Astrocyte of the cerebellum (primary cell): ENCODE data around the gene NSUN7.

ENCODE experiments used
- DNase-seq: peaks from one replicate; pipeline ENCODE4 v3.0.0-alpha.2; 2011; ENCODE audit warnings: low read depth
- H3K4me3 ChIP-seq: 2 replicates; pipeline ENCODE4 v1.5.1; 2011; ENCODE audit warnings: mild to moderate bottlenecking, low read depth, low read length, moderate library complexity
- in situ Hi-C: cut with HindIII; loops from 2 replicates; pipeline ENCODE4 v1.10.0; 2017; ENCODE audit warnings: low sequenced_read_pairs
- TF ChIP-seq, protein P1 (sequence below): IDR thresholded peaks from 2 replicates; pipeline ENCODE4 v1.5.1; 2012; ENCODE audit warnings: low read length, low read depth, moderate library complexity, mild to moderate bottlenecking; ENCODE audit errors: missing control alignments

NSUN7 gene

GRCh38 chr4:40745285-40745984, 4.3 kb upstream of the NSUN7 start:
- in situ Hi-C loops: no loop called here
- no peak for DNase-seq
- TF ChIP-seq, protein P1, sequence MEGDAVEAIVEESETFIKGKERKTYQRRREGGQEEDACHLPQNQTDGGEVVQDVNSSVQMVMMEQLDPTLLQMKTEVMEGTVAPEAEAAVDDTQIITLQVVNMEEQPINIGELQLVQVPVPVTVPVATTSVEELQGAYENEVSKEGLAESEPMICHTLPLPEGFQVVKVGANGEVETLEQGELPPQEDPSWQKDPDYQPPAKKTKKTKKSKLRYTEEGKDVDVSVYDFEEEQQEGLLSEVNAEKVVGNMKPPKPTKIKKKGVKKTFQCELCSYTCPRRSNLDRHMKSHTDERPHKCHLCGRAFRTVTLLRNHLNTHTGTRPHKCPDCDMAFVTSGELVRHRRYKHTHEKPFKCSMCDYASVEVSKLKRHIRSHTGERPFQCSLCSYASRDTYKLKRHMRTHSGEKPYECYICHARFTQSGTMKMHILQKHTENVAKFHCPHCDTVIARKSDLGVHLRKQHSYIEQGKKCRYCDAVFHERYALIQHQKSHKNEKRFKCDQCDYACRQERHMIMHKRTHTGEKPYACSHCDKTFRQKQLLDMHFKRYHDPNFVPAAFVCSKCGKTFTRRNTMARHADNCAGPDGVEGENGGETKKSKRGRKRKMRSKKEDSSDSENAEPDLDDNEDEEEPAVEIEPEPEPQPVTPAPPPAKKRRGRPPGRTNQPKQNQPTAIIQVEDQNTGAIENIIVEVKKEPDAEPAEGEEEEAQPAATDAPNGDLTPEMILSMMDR: no peak
- H3K4me3 ChIP-seq: no peak overlapping the region

GRCh38 chr4:40747207-40747835, 2.4 kb upstream of the NSUN7 start:
- TF ChIP-seq, protein P1: no peak
- DNase-seq: no peak
- in situ Hi-C loops: no loop called here
- no peak overlapping the region for H3K4me3 ChIP-seq

DNA sequence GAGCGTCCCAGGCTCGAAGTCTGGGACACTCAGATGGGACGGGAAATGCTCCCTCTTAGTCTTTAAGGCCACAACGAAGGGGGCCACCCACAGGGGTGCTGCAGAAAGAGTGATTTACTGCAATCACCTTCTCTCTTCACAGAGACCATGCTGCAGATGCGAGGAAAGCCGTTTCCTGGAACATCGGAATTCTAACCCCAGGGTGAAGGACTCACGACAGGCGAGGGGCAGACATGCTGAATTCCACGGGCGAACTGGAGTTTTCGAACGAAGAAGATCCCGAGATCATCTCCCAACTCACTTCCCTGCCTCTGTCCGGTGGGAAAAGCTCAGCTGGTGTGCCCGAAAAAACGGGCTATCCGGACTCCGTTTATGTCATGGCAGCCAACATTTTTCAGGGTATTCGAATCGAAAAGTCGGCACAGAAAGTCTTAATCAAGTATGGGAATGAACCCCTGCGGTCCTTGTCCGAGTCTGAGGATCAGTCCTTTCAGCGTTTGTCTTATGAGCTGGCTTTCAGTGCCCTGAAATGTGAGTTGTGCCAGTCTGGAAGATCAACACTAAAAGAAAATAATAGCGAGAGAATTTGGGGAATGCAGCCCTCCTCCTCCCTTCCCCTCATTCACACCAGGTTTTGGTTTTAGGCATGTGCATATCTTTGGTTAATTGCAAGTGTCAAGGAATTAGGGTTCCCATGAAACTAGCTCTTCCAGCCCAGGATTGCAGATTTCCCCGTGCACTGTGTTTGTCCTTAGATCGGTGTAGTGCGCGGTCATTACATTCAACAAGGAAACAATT, 905 bp downstream of the NSUN7 start:
- H3K4me3 ChIP-seq: peak overlapping the region; percentile 55
- TF ChIP-seq, protein P1: no peak
- in situ Hi-C loops: no loop called here
- DNase-seq: no peak

GRCh38 chr4:40755616-40756015, 5.9 kb downstream of the NSUN7 start:
- TF ChIP-seq, protein P1: no peak
- no peak for DNase-seq
- in situ Hi-C loops: no loop called here
- no peak overlapping the region for H3K4me3 ChIP-seq

- in situ Hi-C loops: no loop called here
- H3K4me3 ChIP-seq: no peak overlapping the region
- DNase-seq: no peak
- TF ChIP-seq, protein P1: no peak
Measured at GRCh38 chr4:40763228-40763716, 13.5 kb downstream of the NSUN7 start.

DNA sequence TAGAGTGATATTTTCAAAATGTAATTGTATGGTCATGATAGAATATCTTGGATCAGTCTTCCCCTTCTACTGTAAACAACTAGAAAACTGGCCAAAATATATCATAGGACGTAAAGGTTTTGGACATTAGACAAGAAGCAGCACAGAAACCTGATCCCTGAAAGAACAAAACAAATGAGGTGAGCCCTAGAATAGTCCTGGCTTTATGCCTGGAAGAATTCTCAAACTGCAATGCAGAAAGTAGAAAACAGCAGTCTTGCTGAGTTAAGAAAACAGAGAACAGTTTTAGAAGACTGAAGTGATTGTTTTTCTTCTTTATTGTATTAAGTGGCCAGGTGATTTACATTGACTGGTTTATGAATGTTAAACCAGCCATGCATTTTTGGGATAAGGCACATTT, 19.5 kb downstream of the NSUN7 start:
- in situ Hi-C loops: no loop called here
- TF ChIP-seq, protein P1: no peak
- no peak overlapping the region for H3K4me3 ChIP-seq
- DNase-seq: peak; percentile 46
